SHP77 (cell line): ENCODE measurements around the gene VAT1L.

Experiments used
- DNase-seq, 2 experiments: peaks; one replicate each; lab custom pipeline; 2025; lab: John Stamatoyannopoulos, UW

The VAT1L gene

GRCh38 chr16:77993111-77993985 is 205.0 kb downstream of the VAT1L start:
- DNase-seq = no peak

- no peak for DNase-seq
Observed at GRCh38 chr16:77995843-77996455, 207.6 kb downstream of the VAT1L start.

- DNase-seq = no peak
Observed at GRCh38 chr16:77998350-77999023, 210.1 kb downstream of the VAT1L start.

GRCh38 chr16:78001451-78002025 is 213.2 kb downstream of the VAT1L start:
- DNase-seq = no peak

- DNase-seq = peak; percentile 81 to 92
Observed at GRCh38 chr16:78002915-78003538, 214.7 kb downstream of the VAT1L start.

GRCh38 chr16:78004517-78004916 is 216.2 kb downstream of the VAT1L start:
- DNase-seq = no peak

- DNase-seq = no peak
Observed at GRCh38 chr16:78005881-78006280, 217.5 kb downstream of the VAT1L start.

GRCh38 chr16:78007121-78007520 is 218.8 kb downstream of the VAT1L start:
- DNase-seq = no peak

- no peak for DNase-seq
Observed at GRCh38 chr16:78022347-78023060, 234.1 kb downstream of the VAT1L start, which contains the start of gene CLEC3A. TSS of gene CLEC3A (plus strand) at chr16:78022548. CDS start at chr16:78022627, 79 bp downstream.

- no peak for DNase-seq
Observed at GRCh38 chr16:78024159-78024558, 235.8 kb downstream of the VAT1L start.

- no peak for DNase-seq
Observed at GRCh38 chr16:78025631-78026030, 237.3 kb downstream of the VAT1L start.

GRCh38 chr16:78028018-78028417 is 239.7 kb downstream of the VAT1L start:
- no peak for DNase-seq
